Coronary artery (tissue), 2 donors: ENCODE results near the gene DPF3.

Source experiments
- DNase-seq: peaks from one replicate; pipeline ENCODE4 v3.0.0-alpha.2; 2017; ENCODE audit warnings: low spot score
- H3K27ac ChIP-seq, 2 donors: fragments of 200-600 bp; sonication (generic); one replicate each; pipeline ENCODE4 v1.5.1; 2016 to 2019
- H3K4me3 ChIP-seq: fragments of 200-600 bp; sonication (generic); 2 replicates; pipeline ENCODE4 v1.5.1; 2016; ENCODE audit warnings: mild to moderate bottlenecking, moderate library complexity
- TF ChIP-seq, protein P1 (sequence below): fragments of 200-600 bp; sonication (generic); IDR thresholded peaks from one replicate; pipeline ENCODE4 v1.5.1; 2019; ENCODE audit warnings: antibody characterized with exemption

DPF3 gene

DNA sequence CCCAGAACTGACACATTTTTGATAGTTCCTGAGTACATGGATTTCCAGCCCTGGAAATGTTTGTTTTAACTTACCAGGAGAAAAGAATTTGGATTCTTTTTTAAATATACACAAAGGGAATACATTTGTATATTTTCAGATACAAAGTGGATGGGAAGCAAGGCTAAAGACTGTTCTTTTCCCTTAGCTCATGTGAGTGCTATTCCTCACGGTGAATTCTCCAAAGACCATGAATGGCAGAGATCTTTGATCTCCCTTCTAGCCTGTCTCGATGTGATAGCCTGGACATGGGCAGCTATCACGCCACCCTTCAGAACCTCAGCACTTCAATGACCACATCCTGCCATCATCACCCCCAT is 91.3 kb downstream of the DPF3 start:
- H3K4me3 ChIP-seq, result no peak overlapping the region
- no peak for DNase-seq
- H3K27ac ChIP-seq, result no peak overlapping the region
- TF ChIP-seq, protein P1, sequence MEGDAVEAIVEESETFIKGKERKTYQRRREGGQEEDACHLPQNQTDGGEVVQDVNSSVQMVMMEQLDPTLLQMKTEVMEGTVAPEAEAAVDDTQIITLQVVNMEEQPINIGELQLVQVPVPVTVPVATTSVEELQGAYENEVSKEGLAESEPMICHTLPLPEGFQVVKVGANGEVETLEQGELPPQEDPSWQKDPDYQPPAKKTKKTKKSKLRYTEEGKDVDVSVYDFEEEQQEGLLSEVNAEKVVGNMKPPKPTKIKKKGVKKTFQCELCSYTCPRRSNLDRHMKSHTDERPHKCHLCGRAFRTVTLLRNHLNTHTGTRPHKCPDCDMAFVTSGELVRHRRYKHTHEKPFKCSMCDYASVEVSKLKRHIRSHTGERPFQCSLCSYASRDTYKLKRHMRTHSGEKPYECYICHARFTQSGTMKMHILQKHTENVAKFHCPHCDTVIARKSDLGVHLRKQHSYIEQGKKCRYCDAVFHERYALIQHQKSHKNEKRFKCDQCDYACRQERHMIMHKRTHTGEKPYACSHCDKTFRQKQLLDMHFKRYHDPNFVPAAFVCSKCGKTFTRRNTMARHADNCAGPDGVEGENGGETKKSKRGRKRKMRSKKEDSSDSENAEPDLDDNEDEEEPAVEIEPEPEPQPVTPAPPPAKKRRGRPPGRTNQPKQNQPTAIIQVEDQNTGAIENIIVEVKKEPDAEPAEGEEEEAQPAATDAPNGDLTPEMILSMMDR, result no peak

DNA sequence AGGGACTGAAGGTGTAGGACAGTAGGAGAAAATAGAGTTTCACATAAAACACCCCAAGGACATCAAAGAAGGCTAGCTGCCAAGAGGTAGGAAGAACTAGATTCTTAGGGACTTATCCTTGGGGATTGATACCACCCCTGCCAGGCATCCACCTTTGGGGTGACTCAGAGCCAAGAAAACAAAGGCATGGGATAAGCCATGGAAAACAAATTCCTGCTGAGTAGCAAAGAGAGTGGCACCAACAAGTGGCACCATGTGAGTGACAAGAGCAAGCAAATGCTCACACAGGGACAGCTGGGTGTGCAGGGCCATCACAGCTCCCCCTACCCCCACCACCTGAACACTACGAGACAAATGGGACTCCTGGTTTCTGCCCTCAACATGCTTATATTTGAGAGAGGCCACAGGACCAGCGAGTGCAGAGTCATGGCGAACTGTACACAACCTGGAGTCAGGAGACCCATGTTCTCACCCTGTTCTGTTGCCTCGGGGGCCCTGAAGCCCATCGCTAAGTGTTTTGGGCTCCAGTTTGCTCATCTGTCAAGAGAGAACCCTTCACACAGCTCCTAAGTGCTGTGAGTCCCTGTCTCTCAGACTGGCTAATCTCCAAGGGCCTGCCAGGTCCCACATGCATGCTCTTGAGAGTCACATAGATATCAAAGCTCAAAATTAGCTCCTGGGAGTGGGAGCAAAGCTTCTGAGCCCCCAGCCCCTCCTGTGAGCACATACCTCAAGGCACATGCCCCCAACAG is 91.9 kb downstream of the DPF3 start:
- Histone ChIP-seq H3K27ac (no peak overlapping the region), H3K4me3 (no peak overlapping the region)
- TF ChIP-seq, protein P1, result no peak
- DNase-seq, result no peak

DNA sequence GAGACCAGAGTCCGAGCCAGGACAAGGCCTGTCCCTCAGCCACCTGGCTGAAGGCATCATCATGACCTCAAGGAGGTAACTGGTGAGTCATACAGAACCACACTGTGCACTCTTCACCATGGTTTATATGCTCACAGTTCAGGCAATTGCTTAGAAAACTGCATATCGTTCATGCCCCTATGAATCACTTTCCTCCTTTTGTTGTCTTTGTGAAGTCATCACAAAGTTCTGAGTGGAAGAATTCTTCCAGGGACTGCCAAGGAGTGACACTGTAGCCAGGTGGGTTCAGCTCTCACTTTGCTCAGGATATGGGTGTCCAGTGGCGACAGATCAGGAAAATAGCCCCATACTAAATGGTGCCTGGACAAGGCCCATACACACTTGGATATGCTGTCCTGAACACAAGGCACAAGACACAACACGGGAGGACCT is 92.5 kb downstream of the DPF3 start:
- no peak overlapping the region for H3K27ac ChIP-seq
- TF ChIP-seq, protein P1, result no peak
- no peak for DNase-seq
- H3K4me3 ChIP-seq, result no peak overlapping the region

DNA sequence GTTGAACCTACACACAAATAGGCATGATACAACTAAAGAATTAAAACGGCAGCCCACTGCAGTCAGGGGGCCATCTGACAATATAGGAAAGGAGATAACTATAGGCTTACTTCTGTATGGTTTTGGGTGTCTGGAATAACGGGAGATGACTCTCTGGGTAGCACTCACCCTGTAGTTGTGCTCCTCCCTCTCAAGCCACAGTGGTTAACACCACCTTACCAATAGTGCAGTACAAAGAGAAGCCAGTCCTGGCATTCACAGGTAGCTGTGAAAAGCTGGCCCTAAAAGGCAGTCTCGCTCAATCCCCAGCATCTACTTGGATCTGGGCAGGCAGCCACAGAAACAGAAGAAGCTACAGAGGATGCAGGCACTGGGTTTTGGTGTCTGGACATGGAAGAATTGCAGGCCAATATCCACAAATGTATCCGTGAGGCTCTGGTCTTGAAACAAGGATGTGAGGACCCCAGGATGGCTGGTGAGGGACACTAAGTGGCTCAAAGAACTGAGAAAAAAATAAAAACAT is 93.0 kb downstream of the DPF3 start:
- Histone ChIP-seq H3K27ac (no peak overlapping the region), H3K4me3 (no peak overlapping the region)
- TF ChIP-seq, protein P1, result no peak
- no peak for DNase-seq

DNA sequence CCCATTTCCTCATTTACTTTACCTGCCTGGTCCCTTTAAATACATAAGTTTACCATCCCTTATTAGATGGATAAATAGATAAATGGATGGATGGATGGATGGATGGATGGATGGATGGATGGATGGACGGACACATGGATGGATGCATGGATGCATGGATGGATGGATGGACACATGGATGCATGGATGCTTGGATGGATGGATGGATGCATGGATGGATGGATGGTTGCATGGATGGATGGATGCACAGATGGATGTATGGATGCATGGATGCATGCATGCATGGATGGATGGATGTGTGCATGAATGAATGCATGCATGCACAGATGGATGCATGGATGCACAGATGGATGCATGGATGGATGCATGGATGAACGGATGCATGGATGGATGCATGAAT is 93.6 kb downstream of the DPF3 start:
- Histone ChIP-seq H3K4me3 (no peak overlapping the region), H3K27ac (no peak overlapping the region)
- DNase-seq, result no peak
- TF ChIP-seq, protein P1, result no peak

DNA sequence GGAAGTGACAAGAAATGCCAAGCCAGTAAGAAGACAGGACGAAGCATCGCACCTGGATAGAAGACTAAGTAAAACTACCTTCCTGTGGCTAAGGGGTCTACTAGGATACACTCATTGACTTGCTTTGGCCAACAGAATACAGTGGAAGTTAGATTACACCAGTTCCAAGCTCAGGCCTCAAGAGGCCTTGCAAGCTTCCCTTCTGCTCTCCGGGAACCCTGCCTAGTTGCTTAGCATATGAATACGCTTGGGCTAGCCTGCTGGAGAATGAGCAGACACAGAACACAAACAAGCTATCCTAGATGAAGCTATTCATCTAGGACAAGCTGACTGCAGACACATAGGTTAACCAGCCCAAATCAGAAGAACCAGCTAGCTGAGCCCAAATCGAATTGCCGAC is 97.0 kb downstream of the DPF3 start:
- Histone ChIP-seq H3K4me3 (no peak overlapping the region), H3K27ac (no peak overlapping the region)
- TF ChIP-seq, protein P1, result no peak
- no peak for DNase-seq
